GM19193 (cell line): ENCODE data around the gene SOWAHB.

Source experiments
- POLR2A ChIP-seq: IDR thresholded peaks from 4 replicates; pipeline ENCODE4 v1.6.1; 2011; ENCODE audit not compliant: insufficient read depth, insufficient read length; ENCODE audit errors: extremely low read depth

Gene SOWAHB

GRCh38 chr4:76902233-76902890 lies 4.4 kb upstream of the SOWAHB start:
- TF ChIP-seq POLR2A: no peak

DNA sequence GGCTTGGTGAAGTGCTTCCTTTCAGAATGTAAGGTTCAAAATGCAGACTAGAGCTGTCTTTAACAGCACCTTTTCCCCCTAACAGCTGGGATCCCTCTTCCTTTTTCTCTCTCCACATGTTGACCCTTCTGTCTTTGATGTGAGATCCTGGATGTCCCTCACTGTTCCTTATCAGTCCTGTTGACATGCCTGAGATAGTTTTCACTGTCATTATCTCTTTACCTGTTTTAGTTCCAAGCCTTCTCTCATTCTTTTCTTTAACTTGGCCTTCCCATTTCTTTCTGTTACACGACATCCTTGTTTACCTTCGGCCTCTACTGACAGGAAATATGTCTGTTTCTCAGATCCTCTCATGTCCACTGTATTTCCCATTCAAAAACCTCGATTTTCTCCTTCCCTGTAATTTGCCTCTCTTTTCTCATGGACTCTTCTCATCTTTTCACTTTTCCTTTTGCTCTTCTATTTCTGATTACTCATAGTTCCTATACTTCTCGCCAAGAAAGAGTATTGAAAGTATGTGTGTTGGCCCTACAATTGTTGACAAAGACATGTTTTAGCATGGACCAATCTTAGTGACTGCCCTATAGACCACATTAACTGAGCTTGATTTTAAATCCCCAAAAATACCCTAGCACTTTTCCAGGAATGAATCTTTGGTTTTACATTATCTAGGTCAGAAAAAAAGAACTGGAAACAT lies 1.2 kb upstream of the SOWAHB start:
- no peak for TF ChIP-seq POLR2A

GRCh38 chr4:76898385-76898692 lies 395 bp upstream of the SOWAHB start:
- no peak for TF ChIP-seq POLR2A

DNA sequence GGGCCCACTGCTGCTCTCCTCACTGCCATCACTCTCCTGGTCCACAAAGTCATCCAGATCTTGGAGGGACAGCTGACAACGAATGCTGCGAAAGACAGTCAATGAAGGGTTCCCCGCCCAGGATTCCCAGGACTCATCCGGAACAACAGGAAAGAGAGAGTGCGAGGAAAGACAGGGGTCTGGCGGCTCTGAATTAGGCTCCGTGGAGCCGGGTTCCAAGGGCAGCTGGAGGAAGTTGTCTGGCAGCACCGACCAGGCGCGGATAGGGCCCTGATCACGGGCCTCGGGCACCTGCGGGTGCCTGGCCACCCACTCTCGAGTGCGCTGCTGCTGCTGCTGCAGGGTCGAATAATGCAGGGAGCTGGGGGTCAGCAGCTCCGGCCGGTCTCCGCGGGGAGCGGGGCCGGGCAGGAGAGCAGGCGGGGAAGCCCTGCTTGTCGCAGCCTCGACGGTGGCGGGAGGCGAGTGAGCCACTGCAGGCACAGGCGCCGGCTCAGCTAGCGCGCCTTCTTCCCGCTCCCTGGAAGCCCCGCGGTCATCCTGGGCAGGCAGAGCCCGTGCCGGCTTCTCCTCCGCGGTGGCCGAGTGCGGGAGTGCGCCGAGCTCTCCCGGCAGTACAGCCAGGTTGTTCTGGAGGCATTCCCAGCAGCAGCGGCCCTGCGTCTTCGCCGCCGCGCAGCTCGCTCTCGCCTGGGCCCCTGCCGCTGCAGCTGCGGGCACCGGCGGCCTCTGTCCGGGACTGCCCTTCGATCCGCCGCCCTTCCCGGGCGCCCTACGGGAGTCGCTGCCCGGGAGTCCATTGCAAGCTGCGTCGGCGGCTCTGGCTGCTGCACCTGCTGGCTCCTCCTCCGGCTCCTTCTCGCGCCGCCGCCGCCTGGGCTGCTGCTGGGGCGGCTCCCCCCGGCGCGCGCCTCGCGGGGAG lies 1.1 kb downstream of the SOWAHB start:
- no peak for TF ChIP-seq POLR2A

DNA sequence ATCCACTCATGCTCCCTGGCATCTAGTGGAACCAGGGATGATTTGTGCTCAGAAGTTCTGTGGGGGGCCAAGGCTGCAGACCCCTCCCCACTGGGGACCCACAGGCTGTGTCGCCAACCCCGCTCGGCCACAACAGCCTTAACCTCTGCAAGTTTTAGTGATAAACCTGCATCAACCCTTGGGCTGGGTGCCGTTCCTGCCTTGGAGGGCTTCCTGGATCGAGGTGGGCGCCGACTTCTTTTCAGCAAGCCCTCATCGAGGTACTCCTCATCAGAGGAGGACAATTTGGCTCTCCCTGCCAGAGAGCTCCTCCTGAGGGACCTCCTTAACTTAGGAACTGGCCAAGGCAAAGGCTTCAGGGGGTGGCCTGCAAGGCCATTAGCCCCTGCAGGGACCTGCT lies 1.9 kb downstream of the SOWAHB start:
- no peak for TF ChIP-seq POLR2A

- TF ChIP-seq POLR2A: no peak
Measured at GRCh38 chr4:76895619-76896018, 2.3 kb downstream of the SOWAHB start.

DNA sequence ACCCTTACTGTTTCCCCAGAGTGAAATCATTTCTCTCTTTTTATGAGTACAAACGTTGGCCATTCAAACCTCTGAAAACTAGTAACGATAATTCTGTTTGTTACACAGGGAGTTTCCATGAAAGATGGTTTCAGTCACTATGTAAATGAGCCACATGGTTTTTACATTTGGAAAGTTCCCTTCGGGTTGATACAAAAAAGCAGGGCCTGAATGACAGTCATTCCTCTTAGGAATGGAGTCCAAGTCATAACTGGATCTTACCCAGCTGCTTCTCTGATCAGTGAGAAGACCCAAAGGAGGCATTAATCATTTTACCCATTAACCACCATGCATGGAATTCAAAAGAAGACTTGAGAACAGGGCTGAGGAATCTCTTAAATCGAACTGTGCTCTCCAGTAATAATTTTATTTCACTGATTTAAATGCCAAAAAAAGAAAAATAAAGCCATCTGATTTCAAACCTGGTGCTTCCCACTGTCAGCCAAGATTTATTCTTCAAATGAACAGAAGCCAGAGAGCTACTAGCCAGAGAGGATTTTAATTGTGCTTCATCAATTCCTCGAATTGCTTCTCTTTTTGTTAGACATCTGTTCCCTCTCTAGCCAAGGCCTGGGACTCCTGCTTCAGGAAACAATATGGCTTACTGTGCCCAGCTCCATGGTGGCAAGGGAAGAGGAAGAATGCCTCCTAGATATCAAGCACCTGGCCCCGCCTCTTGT lies 3.2 kb downstream of the SOWAHB start:
- TF ChIP-seq POLR2A: no peak

GRCh38 chr4:76892601-76893000 lies 5.3 kb downstream of the SOWAHB start:
- TF ChIP-seq POLR2A: no peak

GRCh38 chr4:76892001-76892400 lies 5.9 kb downstream of the SOWAHB start:
- no peak for TF ChIP-seq POLR2A

DNA sequence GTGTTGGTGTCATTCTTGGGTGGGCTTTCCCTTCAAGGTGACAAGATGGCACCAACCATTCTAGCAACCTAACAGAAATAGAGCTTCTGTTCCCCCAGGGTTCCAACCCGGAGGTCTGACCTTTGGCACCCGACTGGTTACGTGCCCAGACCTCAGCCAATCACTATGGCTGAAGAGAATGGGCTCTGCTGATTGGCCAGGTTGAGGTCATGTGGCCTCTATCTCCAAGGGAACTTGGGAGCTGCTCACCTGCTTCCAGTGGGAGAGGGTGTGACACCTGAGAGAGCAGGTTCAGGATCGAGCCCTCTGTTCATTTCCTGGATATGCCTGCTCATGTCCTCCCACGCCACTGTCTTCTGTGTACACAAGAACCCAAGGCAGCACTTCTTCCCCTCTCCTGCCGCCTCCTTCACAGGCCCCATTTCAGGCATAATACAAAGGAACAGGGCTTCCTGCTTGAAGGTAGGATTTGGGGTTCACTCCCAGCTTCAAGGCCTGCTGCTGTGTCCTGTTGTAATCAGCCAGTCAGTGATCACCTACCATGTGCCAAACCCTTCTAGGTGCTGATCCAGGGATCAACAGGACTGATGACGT lies 11.0 kb downstream of the SOWAHB start:
- no peak for TF ChIP-seq POLR2A

- no peak for TF ChIP-seq POLR2A
Measured at GRCh38 chr4:76886214-76886613, 11.7 kb downstream of the SOWAHB start.

GRCh38 chr4:76883147-76883546 lies 14.8 kb downstream of the SOWAHB start:
- TF ChIP-seq POLR2A: no peak

DNA sequence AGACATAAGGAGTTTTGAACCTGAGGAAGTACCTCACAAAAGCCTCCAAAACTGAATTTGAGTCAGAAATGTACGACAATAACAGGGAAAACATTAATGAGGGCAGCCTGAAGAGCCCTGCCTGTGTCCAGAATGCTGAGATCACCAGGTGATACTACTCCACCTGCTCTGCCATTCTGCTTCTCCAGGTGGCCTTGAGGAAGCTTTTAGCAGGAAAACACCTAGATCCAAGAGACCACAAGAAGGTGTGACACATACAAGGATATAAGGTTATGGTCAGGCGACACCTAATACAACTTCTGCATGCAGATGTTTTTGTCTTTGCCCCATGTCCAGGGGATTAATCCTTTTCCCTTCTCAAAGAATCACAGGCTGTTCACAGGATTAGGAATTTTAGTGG lies 15.3 kb downstream of the SOWAHB start:
- TF ChIP-seq POLR2A: no peak

- no peak for TF ChIP-seq POLR2A
Measured at GRCh38 chr4:76881375-76881774, 16.6 kb downstream of the SOWAHB start.
